CD4-positive, CD25-positive, alpha-beta regulatory T cell (primary cell): Measurements from ENCODE around the gene MC5R. TPM values are rescaled to one million over a fixed set of nuclear protein-coding genes. Genes with fewer than 3 reads are reported as not detected.

ENCODE experiments used
- ATAC-seq, 2 donors: fragments of 150-1000 bp; cut with Tn5 transposase; one replicate each; pipeline ENCODE4 v1.10.0; 2021; ENCODE audit warnings: low read depth in 2 of 2, moderate number of reproducible peaks in 2 of 2, moderate library complexity in 1 of 2
- DNase-seq, 3 donors: peaks; one replicate each; pipeline versions ENCODE4 v3.0.0 to v3.0.0-alpha.2; 2012 to 2022; ENCODE audit warnings: mixed read lengths in 1 of 3
- H3K27ac ChIP-seq: one replicate; pipeline ENCODE4 v1.7.0; 2013; ENCODE audit warnings: mild to moderate bottlenecking, low read length; ENCODE audit not compliant: insufficient read depth, poor library complexity, severe bottlenecking
- H3K27me3 ChIP-seq: one replicate; pipeline ENCODE4 v1.7.0; 2013; ENCODE audit warnings: low read length; ENCODE audit not compliant: control insufficient read depth, insufficient read depth
- H3K36me3 ChIP-seq: one replicate; pipeline ENCODE4 v1.7.0; 2013; ENCODE audit warnings: mild to moderate bottlenecking, low read length, moderate library complexity; ENCODE audit not compliant: control insufficient read depth, insufficient read depth
- H3K4me1 ChIP-seq: 2 replicates; pipeline ENCODE4 v1.7.0; 2013; ENCODE audit warnings: mild to moderate bottlenecking, low read length; ENCODE audit not compliant: insufficient read depth, control insufficient read depth, poor library complexity, severe bottlenecking
- H3K4me3 ChIP-seq: one replicate; pipeline ENCODE4 v1.7.0; 2013; ENCODE audit warnings: low read depth, mild to moderate bottlenecking, low read length, moderate library complexity
- H3K9me3 ChIP-seq, 2 experiments: 1 replicate in 1 of 2; 2 replicates in 1 of 2; pipeline ENCODE4 v1.7.0; 2013; ENCODE audit warnings: low read length in 2 of 2, mild to moderate bottlenecking in 1 of 2, moderate library complexity in 1 of 2; ENCODE audit not compliant: control insufficient read depth in 2 of 2
- H3K27ac Mint-ChIP-seq, 3 donors: one replicate each; pipeline ENCODE4 v1.8.0; 2020 to 2022; ENCODE audit warnings: mild to moderate bottlenecking in 3 of 3, mixed read lengths in 3 of 3, moderate library complexity in 2 of 3
- H3K27me3 Mint-ChIP-seq: one replicate; pipeline ENCODE4 v1.8.0; 2022; ENCODE audit warnings: mild to moderate bottlenecking, mixed read lengths
- H3K36me3 Mint-ChIP-seq: one replicate; pipeline ENCODE4 v1.8.0; 2020; ENCODE audit warnings: mixed read lengths
- H3K4me1 Mint-ChIP-seq, 4 donors: one replicate each; pipeline ENCODE4 v1.8.0; 2020 to 2022; ENCODE audit warnings: mixed read lengths in 4 of 4, mild to moderate bottlenecking in 1 of 4
- H3K4me3 Mint-ChIP-seq, 4 donors: one replicate each; pipeline ENCODE4 v1.8.0; 2020 to 2022; ENCODE audit warnings: mild to moderate bottlenecking in 4 of 4, mixed read lengths in 4 of 4, moderate library complexity in 3 of 4
- H3K9me3 Mint-ChIP-seq, 7 donors: one replicate each; pipeline ENCODE4 v1.8.0; 2020 to 2022; ENCODE audit warnings: mixed read lengths in 7 of 7, mild to moderate bottlenecking in 3 of 7, moderate library complexity in 2 of 7
- polyA plus RNA-seq, 4 donors: library from polyadenylated mRNA; unstranded; fragments of 300-500 nt; fragmentation: Illumina TruSeq; gene quantifications; one replicate each; pipeline ENCODE4 v1.2.3, GENCODE V29; 2021
- total RNA-seq: library from RNA; stranded (reverse); gene quantifications from one replicate; pipeline ENCODE4 v1.2.3, GENCODE V29; 2022

MC5R gene
- total and polyA plus RNA-seq, 5 donors from 2014 or later, result not detected

- peaks cover 65% of the 10 kb centered on the region for H3K27me3 Mint-ChIP-seq
These were observed 23.3 kb upstream of the MC5R start for GRCh38 chr18:13800505-13801259.

DNA sequence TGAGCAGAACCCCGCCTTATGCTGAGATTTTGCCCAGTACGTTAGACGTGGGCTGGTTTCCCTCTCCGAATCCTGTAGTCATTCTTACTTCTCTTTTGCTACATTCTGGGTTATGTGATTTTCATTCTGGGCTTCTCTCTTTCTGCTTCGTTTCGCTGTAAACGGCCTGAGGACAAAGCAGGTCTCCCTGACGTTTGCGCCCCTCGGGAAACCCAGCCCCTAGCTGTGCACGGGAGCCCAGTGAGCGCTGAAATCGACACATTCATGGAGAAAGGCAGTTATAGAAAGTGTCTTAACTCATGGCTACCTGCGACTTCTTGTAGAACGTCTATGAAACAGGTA is 22.7 kb upstream of the MC5R start:
- H3K27me3 ChIP-seq, result peaks cover 37% of the 10 kb centered on the region
- Mint-ChIP-seq H3K4me3 (peak overlapping the region in 2 of 4 donors; percentile 60 to 82), H3K9me3 (peaks cover 0 to 8% (median 0%) of the 10 kb centered on the region in 7 donors), H3K27ac (no peak overlapping the region), H3K36me3 (no peaks in the 10 kb centered on the region), H3K27me3 (peaks cover 63% of the 10 kb centered on the region), H3K4me1 (peaks cover 0 to 7% (median 2%) of the 10 kb centered on the region in 4 donors)
- H3K4me1 ChIP-seq, result peaks cover 5% of the 10 kb centered on the region
- no peak for DNase-seq
- no peak for ATAC-seq
- H3K27ac ChIP-seq, result no peak overlapping the region
- no peaks in the 10 kb centered on the region for H3K36me3 ChIP-seq
- no peaks in the 10 kb centered on the region for H3K9me3 ChIP-seq
- no peak overlapping the region for H3K4me3 ChIP-seq

More at GRCh38 chr18:13800505-13801259, 23.3 kb upstream of the MC5R start:
- Histone ChIP-seq H3K4me1 (peaks cover 5% of the 10 kb centered on the region), H3K36me3 (no peaks in the 10 kb centered on the region), H3K27ac (no peak overlapping the region), H3K9me3 (no peaks in the 10 kb centered on the region), H3K27me3 (peaks cover 35% of the 10 kb centered on the region), H3K4me3 (no peak overlapping the region)
- Mint-ChIP-seq H3K9me3 (peaks cover 0 to 8% (median 0%) of the 10 kb centered on the region in 7 donors), H3K4me1 (peaks cover 0 to 7% (median 2%) of the 10 kb centered on the region in 4 donors), H3K27ac (no peak overlapping the region), H3K36me3 (no peaks in the 10 kb centered on the region), H3K4me3 (peak overlapping the region in 2 of 4 donors; percentile 60 to 82)
- peak; percentile 58 to 62 for ATAC-seq
- peak in 2 of 3 donors; percentile 13 to 68 for DNase-seq

- Histone ChIP-seq H3K27ac (no peak overlapping the region), H3K27me3 (peaks cover 29% of the 10 kb centered on the region), H3K9me3 (no peaks in the 10 kb centered on the region), H3K36me3 (no peaks in the 10 kb centered on the region), H3K4me1 (peaks cover 5% of the 10 kb centered on the region), H3K4me3 (no peak overlapping the region)
- Mint-ChIP-seq H3K9me3 (peaks cover 0 to 5% (median 0%) of the 10 kb centered on the region in 7 donors), H3K27me3 (peaks cover 45% of the 10 kb centered on the region), H3K4me1 (peaks cover 0 to 7% (median 2%) of the 10 kb centered on the region in 4 donors), H3K27ac (no peak overlapping the region), H3K4me3 (no peak overlapping the region), H3K36me3 (no peaks in the 10 kb centered on the region)
- DNase-seq (no peak), ATAC-seq (no peak)
These were observed 19.6 kb upstream of the MC5R start for GRCh38 chr18:13804305-13804704.

DNA sequence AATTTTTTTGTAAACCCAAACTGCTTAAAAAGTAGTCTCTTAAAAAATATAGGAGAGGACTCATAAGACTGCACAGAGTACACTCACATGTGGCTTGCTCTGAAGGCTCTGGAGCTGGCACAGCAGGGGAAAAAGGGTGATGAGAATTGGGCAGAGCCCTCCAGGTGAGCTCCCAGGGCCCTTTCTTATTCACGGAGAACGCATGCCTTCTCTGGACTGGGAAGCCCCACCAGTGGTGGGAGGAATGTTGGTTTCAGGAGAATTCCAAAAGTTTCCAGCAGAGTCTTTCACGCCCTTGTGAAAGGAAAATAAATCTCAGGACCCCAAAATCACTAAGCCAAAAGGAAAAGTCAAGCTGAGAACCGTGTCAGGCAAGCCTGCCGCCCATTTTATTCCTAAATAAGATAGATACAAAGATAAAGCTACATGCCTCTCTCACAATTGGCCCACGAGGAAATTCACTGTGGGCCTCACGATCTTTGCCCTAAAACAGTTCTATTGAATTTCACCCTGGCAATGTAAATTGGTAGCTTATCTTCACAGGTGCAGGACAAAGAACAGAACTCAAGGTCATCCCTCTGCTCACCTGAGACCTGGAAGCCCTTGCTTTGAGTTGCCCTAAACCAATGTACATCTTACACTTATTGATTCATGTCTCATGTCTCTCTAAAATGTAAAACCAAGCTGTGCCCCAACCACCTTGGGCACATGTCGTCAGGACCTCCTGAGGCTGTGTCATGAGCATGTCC is 15.5 kb upstream of the MC5R start:
- H3K27ac Mint-ChIP-seq, result no peak overlapping the region
- peaks cover 0 to 3% (median 0%) of the 10 kb centered on the region in 4 donors for H3K4me1 Mint-ChIP-seq
- no peak overlapping the region for H3K4me3 Mint-ChIP-seq
- H3K27me3 ChIP-seq, result peaks cover 8% of the 10 kb centered on the region
- H3K27ac ChIP-seq, result no peak overlapping the region
- H3K9me3 Mint-ChIP-seq, result peaks cover 0 to 3% (median 0%) of the 10 kb centered on the region in 7 donors
- H3K4me1 ChIP-seq, result no peaks in the 10 kb centered on the region
- no peaks in the 10 kb centered on the region for H3K9me3 ChIP-seq
- H3K27me3 Mint-ChIP-seq, result peaks cover 19% of the 10 kb centered on the region
- no peaks in the 10 kb centered on the region for H3K36me3 Mint-ChIP-seq
- no peak for ATAC-seq
- H3K36me3 ChIP-seq, result no peaks in the 10 kb centered on the region
- H3K4me3 ChIP-seq, result no peak overlapping the region
- no peak for DNase-seq

- H3K27me3 Mint-ChIP-seq, result peaks cover 17% of the 10 kb centered on the region
- H3K36me3 Mint-ChIP-seq, result no peaks in the 10 kb centered on the region
- DNase-seq (no peak), ATAC-seq (no peak)
- Histone ChIP-seq H3K27me3 (peaks cover 8% of the 10 kb centered on the region), H3K36me3 (no peaks in the 10 kb centered on the region), H3K27ac (no peak overlapping the region), H3K9me3 (no peaks in the 10 kb centered on the region), H3K4me3 (no peak overlapping the region), H3K4me1 (no peaks in the 10 kb centered on the region)
- H3K9me3 Mint-ChIP-seq, result peaks cover 0 to 3% (median 0%) of the 10 kb centered on the region in 7 donors
- peaks cover 0 to 3% (median 0%) of the 10 kb centered on the region in 4 donors for H3K4me1 Mint-ChIP-seq
- no peak overlapping the region for H3K27ac Mint-ChIP-seq
- H3K4me3 Mint-ChIP-seq, result no peak overlapping the region
These were observed 14.9 kb upstream of the MC5R start for GRCh38 chr18:13809043-13809430.

DNA sequence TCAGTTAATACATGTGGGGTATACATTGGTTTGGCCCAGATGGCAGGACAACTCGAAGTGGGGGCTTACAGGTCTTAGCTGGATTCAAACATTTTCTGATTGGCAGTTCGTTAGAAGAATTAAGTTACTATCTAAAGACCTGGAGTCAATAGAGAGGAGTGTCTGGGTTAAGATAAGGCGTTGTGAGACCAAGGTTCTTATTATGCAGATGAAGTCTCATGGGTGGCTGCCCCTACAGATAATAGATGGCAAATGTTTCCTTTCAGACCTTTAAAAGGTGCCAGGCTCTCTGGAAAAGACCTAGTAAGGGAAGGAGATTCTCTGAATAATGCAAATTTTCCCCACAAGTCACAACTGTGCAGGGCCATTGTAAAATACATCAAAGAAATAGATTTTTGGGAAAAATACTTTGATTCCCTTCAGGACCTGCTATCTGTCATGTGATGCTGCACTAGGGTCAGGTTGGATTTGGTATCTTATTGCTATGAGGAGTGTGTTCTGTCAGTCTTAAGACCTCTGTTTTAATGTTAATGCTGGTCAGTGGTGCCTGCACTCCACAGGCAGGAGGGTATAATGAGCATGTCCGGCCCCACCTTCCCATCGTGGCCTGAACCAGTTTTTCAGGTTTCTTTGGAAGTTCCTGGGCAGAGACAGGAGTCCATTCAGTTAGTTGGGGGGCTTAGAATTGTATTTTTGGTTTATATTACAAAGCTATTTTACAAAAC is 14.3 kb upstream of the MC5R start:
- Mint-ChIP-seq H3K36me3 (no peaks in the 10 kb centered on the region), H3K4me1 (peaks cover 0 to 3% (median 0%) of the 10 kb centered on the region in 4 donors), H3K4me3 (no peak overlapping the region), H3K27me3 (peaks cover 15% of the 10 kb centered on the region), H3K27ac (no peak overlapping the region), H3K9me3 (peaks cover 0 to 1% (median 0%) of the 10 kb centered on the region in 7 donors)
- no peaks in the 10 kb centered on the region for H3K9me3 ChIP-seq
- no peaks in the 10 kb centered on the region for H3K4me1 ChIP-seq
- DNase-seq, result no peak
- no peak for ATAC-seq
- H3K4me3 ChIP-seq, result no peak overlapping the region
- H3K27me3 ChIP-seq, result peaks cover 6% of the 10 kb centered on the region
- no peak overlapping the region for H3K27ac ChIP-seq
- no peaks in the 10 kb centered on the region for H3K36me3 ChIP-seq

DNA sequence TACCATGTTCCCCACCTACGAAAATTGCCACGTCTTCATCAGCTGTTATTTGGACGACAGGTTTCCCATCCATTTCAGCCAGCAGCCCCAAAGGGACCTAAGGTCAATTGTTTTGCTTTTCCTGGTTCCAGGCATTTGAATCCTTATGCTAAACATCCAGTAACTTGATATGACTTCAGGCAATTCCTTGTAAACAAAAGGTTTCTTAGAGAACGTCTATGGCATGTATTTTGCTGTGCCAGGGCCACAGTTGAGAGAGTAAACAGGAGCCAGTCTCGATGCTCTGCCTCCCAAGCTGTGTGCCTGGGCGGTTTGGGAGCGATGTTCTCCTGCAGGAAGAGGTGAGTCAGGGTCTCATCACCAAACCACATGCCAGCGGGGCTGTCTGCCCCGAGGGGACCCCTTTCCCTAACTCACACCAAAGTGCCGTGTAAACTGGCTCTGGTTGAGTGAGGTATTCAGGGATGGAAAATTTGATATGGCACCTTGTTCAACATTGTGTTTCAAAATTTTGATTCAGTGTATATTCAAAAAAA is 12.9 kb upstream of the MC5R start:
- Histone ChIP-seq H3K4me1 (no peaks in the 10 kb centered on the region), H3K27me3 (peaks cover 5% of the 10 kb centered on the region), H3K9me3 (no peaks in the 10 kb centered on the region), H3K27ac (no peak overlapping the region), H3K36me3 (no peaks in the 10 kb centered on the region), H3K4me3 (no peak overlapping the region)
- Mint-ChIP-seq H3K4me3 (no peak overlapping the region), H3K27me3 (peaks cover 11% of the 10 kb centered on the region), H3K4me1 (peaks cover 0 to 3% (median 0%) of the 10 kb centered on the region in 4 donors), H3K27ac (no peak overlapping the region), H3K9me3 (no peaks in the 10 kb centered on the region), H3K36me3 (no peaks in the 10 kb centered on the region)
- no peak for ATAC-seq
- no peak for DNase-seq
